Upper lobe of left lung (tissue), 4 donors: ENCODE measurements around the gene OR1D5.

Experiments
- CTCF ChIP-seq, 6 experiments: fragments of 450-650 bp in 4 of 6; fragments of 200-600 bp in 2 of 6; sonication (generic) in 2 of 6; IDR thresholded peaks; one replicate each; pipeline ENCODE4 v1.5.1; 2016 to 2019; ENCODE audit warnings: antibody characterized with exemption in 6 of 6
- POLR2AphosphoS5 ChIP-seq, 2 donors: sonication (generic); formaldehyde crosslinking; IDR thresholded peaks; one replicate each; pipeline ENCODE4 v1.5.1; 2017; ENCODE audit warnings: antibody characterized with exemption in 2 of 2

GRCh38 chr17:3043737-3044365, 19.6 kb downstream of the OR1D5 start:
- TF ChIP-seq POLR2AphosphoS5 (IDR thresholded peaks at IDR 0.05) = no peak
- TF ChIP-seq CTCF (IDR thresholded peaks at IDR 0.05) = no peak
